HepG2 (cell line): ENCODE measurements around the gene CEACAM3. TPM values are rescaled to one million over a fixed set of nuclear protein-coding genes. Genes with fewer than 3 reads are reported as not detected.

ENCODE experiments used
- DZIP1 ChIP-seq: sonication (generic); formaldehyde crosslinking; IDR thresholded peaks from 2 replicates; pipeline ENCODE4 v1.5.0; 2020; ENCODE audit warnings: mild to moderate bottlenecking, missing genetic modification reagents
- GFI1 ChIP-seq: sonication (generic); formaldehyde crosslinking; IDR thresholded peaks from 2 replicates; pipeline ENCODE4 v1.5.0; 2020; ENCODE audit warnings: missing genetic modification reagents, mild to moderate bottlenecking, borderline replicate concordance
- PRDM10 ChIP-seq: sonication (generic); formaldehyde crosslinking; IDR thresholded peaks from 2 replicates; pipeline ENCODE4 v1.4.0; 2020; ENCODE audit warnings: low read depth, missing genetic modification reagents
- RARG ChIP-seq: sonication (generic); formaldehyde crosslinking; IDR thresholded peaks from 2 replicates; pipeline ENCODE4 v1.4.0; 2020; ENCODE audit warnings: low read depth, mild to moderate bottlenecking, missing genetic modification reagents
- RXRB ChIP-seq: IDR thresholded peaks from 2 replicates; pipeline ENCODE4 v1.6.1; 2016; ENCODE audit warnings: borderline replicate concordance, missing genetic modification reagents, missing compliant biosample characterization
- SETDB1 ChIP-seq: sonication (generic); formaldehyde crosslinking; IDR thresholded peaks from 2 replicates; pipeline ENCODE4 v1.5.1; 2020; ENCODE audit warnings: missing genetic modification reagents, mild to moderate bottlenecking, borderline replicate concordance
- TBP ChIP-seq: sonication (generic); formaldehyde crosslinking; IDR thresholded peaks from 2 replicates; pipeline ENCODE4 v1.5.0; 2020; ENCODE audit warnings: missing genetic modification reagents
- TBX2 ChIP-seq: sonication (generic); formaldehyde crosslinking; IDR thresholded peaks from 2 replicates; pipeline ENCODE4 v1.5.0; 2020; ENCODE audit warnings: missing genetic modification reagents, mild to moderate bottlenecking, borderline replicate concordance
- ZBTB14 ChIP-seq: sonication (generic); formaldehyde crosslinking; IDR thresholded peaks from 2 replicates; pipeline ENCODE4 v1.4.0; 2020; ENCODE audit warnings: missing genetic modification reagents
- ZFP36 ChIP-seq: fragments of 150-350 bp; IDR thresholded peaks from 2 replicates; pipeline ENCODE4 v1.6.1; 2018; ENCODE audit warnings: borderline replicate concordance, low read length, low read depth; ENCODE audit not compliant: partially characterized antibody
- ZKSCAN1 ChIP-seq: fragments of 150-350 bp; IDR thresholded peaks from 2 replicates; pipeline ENCODE4 v1.6.1; 2014; ENCODE audit warnings: low read length
- ZNF224 ChIP-seq: sonication (generic); formaldehyde crosslinking; IDR thresholded peaks from 2 replicates; pipeline ENCODE4 v1.5.0; 2020; ENCODE audit warnings: mild to moderate bottlenecking, missing genetic modification reagents
- ZNF432 ChIP-seq: sonication (generic); formaldehyde crosslinking; IDR thresholded peaks from 2 replicates; pipeline ENCODE4 v1.5.0; 2020; ENCODE audit warnings: missing genetic modification reagents, mild to moderate bottlenecking, borderline replicate concordance
- ZNF503 ChIP-seq: sonication (generic); formaldehyde crosslinking; IDR thresholded peaks from 2 replicates; pipeline ENCODE4 v1.4.0; 2020; ENCODE audit warnings: missing genetic modification reagents
- ZNF556 ChIP-seq: sonication (generic); formaldehyde crosslinking; IDR thresholded peaks from 2 replicates; pipeline ENCODE4 v1.4.0; 2020; ENCODE audit warnings: mild to moderate bottlenecking, missing genetic modification reagents, borderline replicate concordance
- ZNF589 ChIP-seq: sonication (generic); formaldehyde crosslinking; conservative IDR thresholded peaks from 2 replicates; pipeline ENCODE4 v1.8.0; 2022; ENCODE audit warnings: mild to moderate bottlenecking, moderate library complexity, missing genetic modification reagents
- ZNF75D ChIP-seq: sonication (generic); formaldehyde crosslinking; IDR thresholded peaks from 2 replicates; pipeline ENCODE4 v1.8.1; 2023; ENCODE audit warnings: missing genetic modification reagents, mild to moderate bottlenecking, borderline replicate concordance
- ZNF768 ChIP-seq: sonication (generic); formaldehyde crosslinking; IDR thresholded peaks from 2 replicates; pipeline ENCODE4 v1.4.0; 2020; ENCODE audit warnings: missing genetic modification reagents
- polyA plus RNA-seq, 8 experiments: library from polyadenylated mRNA; depleted of rRNA in 3 of 8; stranded (reverse) in 7 of 8; unstranded in 1 of 8; fragments of >200 nt; fragmentation: Illumina TruSeq in 4 of 8; extraction: Trizol in 4 of 8; gene quantifications; 2 replicates each; pipeline versions ENCODE4 v1.2.1 to v1.2.3, GENCODE V29; 2011 to 2016; ENCODE audit warnings: low read depth in 4 of 8, missing spikeins in 1 of 8, mixed read lengths in 1 of 8; ENCODE audit not compliant: insufficient read depth in 1 of 8
- total RNA-seq, 5 experiments: library from RNA; depleted of rRNA; stranded (reverse); fragments of >200 nt; fragmentation: Illumina TruSeq; extraction: Trizol; gene quantifications; 2 replicates each; pipeline ENCODE4 v1.2.3, GENCODE V29; 2016; ENCODE audit warnings: low read depth in 1 of 5

The CEACAM3 gene
- total and polyA plus RNA-seq, 2 of the 13 experiments (the other 11 are each of a cell fraction or from before 2014, with no cell fraction given) = not detected

GRCh38 chr19:41859618-41860418 lies 63.4 kb downstream of the CEACAM3 start, which contains the start of gene RPS19 (continued):
- no peak for TF ChIP-seq ZFP36
- TF ChIP-seq SETDB1 = no peak
- no peak for TF ChIP-seq RARG (CRISPR knock-in tag)
- TF ChIP-seq TBP = no peak
- no peak for TF ChIP-seq ZNF432
- TF ChIP-seq ZBTB14 (CRISPR knock-in tag) = no peak
- peak; percentile 72; the same call in 1 of the 2 replicates for TF ChIP-seq TBX2 (CRISPR knock-in tag)
- no peak for TF ChIP-seq ZNF75D (CRISPR knock-in tag)
- peak; percentile 66; the same call in 1 of the 2 replicates for TF ChIP-seq GFI1 (CRISPR knock-in tag)
- TF ChIP-seq PRDM10 (CRISPR knock-in tag) = peak; percentile 93
- peak; percentile 59; the same call in 1 of the 2 replicates for TF ChIP-seq ZNF556
- TF ChIP-seq ZNF224 (CRISPR knock-in tag) = 0 out of 2 replicates have a peak, but pooled peaks have one; percentile 13
- TF ChIP-seq ZNF503 (CRISPR knock-in tag) = no peak
- peak; percentile 90 for TF ChIP-seq DZIP1 (CRISPR knock-in tag)
- peak; percentile 48 for TF ChIP-seq RXRB (CRISPR knock-in tag)
- peak; percentile 62 for TF ChIP-seq ZNF768 (CRISPR knock-in tag)
- TF ChIP-seq ZKSCAN1 = no peak
- no peak for TF ChIP-seq ZNF589 (CRISPR knock-in tag)
